Keratinocyte (primary cell): ENCODE data around the gene DYNC1I1. TPM values are rescaled to one million over a fixed set of nuclear protein-coding genes. Genes with fewer than 3 reads are reported as not detected.

Experiments used
- DNase-seq: peaks from one replicate; pipeline ENCODE4 v3.0.0-alpha.2; 2011; ENCODE audit warnings: low read depth, missing footprints, low spot score
- FAIRE-seq: peaks from 2 replicates; lab custom pipeline; 2011; peaks lifted over from hg19 to GRCh38; lab: Jason Lieb, UNC
- H2AFZ ChIP-seq: 2 replicates; pipeline ENCODE4 v1.6.0; 2012; ENCODE audit warnings: low read length, control low read depth, inconsistent platforms; ENCODE audit not compliant: control insufficient read depth
- H3K27ac ChIP-seq: 2 replicates; pipeline ENCODE4 v1.5.1; 2011; ENCODE audit warnings: low read length; ENCODE audit not compliant: control insufficient read depth, insufficient read depth
- H3K27me3 ChIP-seq: 3 replicates; pipeline ENCODE4 v1.6.0; 2011; ENCODE audit warnings: low read length; ENCODE audit not compliant: control insufficient read depth, insufficient read depth; ENCODE audit errors: extremely low read depth
- H3K36me3 ChIP-seq, 2 experiments: 2 replicates in 1 of 2; 3 replicates in 1 of 2; pipeline ENCODE4 v1.5.1; 2011; ENCODE audit warnings: low read length in 2 of 2, mild to moderate bottlenecking in 1 of 2; ENCODE audit not compliant: control insufficient read depth in 2 of 2, insufficient read depth in 2 of 2; ENCODE audit errors: extremely low read depth in 1 of 2
- H3K4me1 ChIP-seq: 3 replicates; pipeline ENCODE4 v1.5.1; 2011; ENCODE audit warnings: low read length; ENCODE audit not compliant: control insufficient read depth, insufficient read depth; ENCODE audit errors: extremely low read depth
- H3K4me2 ChIP-seq: 3 replicates; pipeline ENCODE4 v1.6.0; 2011; ENCODE audit warnings: low read depth, low read length; ENCODE audit not compliant: control insufficient read depth, insufficient read depth; ENCODE audit errors: extremely low read depth
- H3K4me3 ChIP-seq, 3 experiments: fragments of 200-600 bp in 1 of 3; sonication (generic) in 1 of 3; 2 replicates in 2 of 3; 3 replicates in 1 of 3; pipeline ENCODE4 v1.5.1; 2011 to 2016; ENCODE audit warnings: low read length in 3 of 3, mild to moderate bottlenecking in 3 of 3, control low read depth in 2 of 3, inconsistent platforms in 1 of 3, low read depth in 1 of 3, mixed read lengths in 1 of 3, mixed run types in 1 of 3, moderate library complexity in 1 of 3; ENCODE audit not compliant: control insufficient read depth in 2 of 3, insufficient read depth in 2 of 3; ENCODE audit errors: extremely low read depth in 1 of 3
- H3K79me2 ChIP-seq: 2 replicates; pipeline ENCODE4 v1.6.0; 2012; ENCODE audit warnings: low read length; ENCODE audit not compliant: control insufficient read depth, insufficient read depth
- H3K9ac ChIP-seq: 3 replicates; pipeline ENCODE4 v1.6.0; 2011; ENCODE audit warnings: low read length; ENCODE audit not compliant: control insufficient read depth, insufficient read depth; ENCODE audit errors: extremely low read depth
- H3K9me1 ChIP-seq: 3 replicates; pipeline ENCODE4 v1.6.0; 2011; ENCODE audit warnings: low read length; ENCODE audit not compliant: control insufficient read depth, insufficient read depth; ENCODE audit errors: extremely low read depth
- H3K9me3 ChIP-seq: 2 replicates; pipeline ENCODE4 v1.5.1; 2012; ENCODE audit warnings: low read depth, low read length; ENCODE audit not compliant: control insufficient read depth
- H4K20me1 ChIP-seq: 3 replicates; pipeline ENCODE4 v1.6.0; 2011; ENCODE audit warnings: low read length; ENCODE audit not compliant: control insufficient read depth, insufficient read depth; ENCODE audit errors: extremely low read depth
- CTCF ChIP-seq, 3 experiments: IDR thresholded peaks in 1 of 3; conservative IDR thresholded peaks in 1 of 3; optimal IDR thresholded peaks in 1 of 3; 2 replicates in 2 of 3; 3 replicates in 1 of 3; pipeline versions ENCODE3 to v1.5.1; 2011; ENCODE audit warnings: low read length in 3 of 3, mild to moderate bottlenecking in 3 of 3, moderate library complexity in 2 of 3, control low read depth in 1 of 3, inconsistent platforms in 1 of 3; ENCODE audit not compliant: insufficient read depth in 2 of 3; ENCODE audit errors: extremely low read depth in 1 of 3
- EZH2 ChIP-seq: IDR thresholded peaks from one replicate; pipeline ENCODE4 v1.6.1; 2012; ENCODE audit warnings: inconsistent platforms, mild to moderate bottlenecking, low read length, moderate library complexity
- dilution Hi-C: fragments of 300-500 bp; cut with MboI; formaldehyde crosslinking; loops from one replicate; pipeline ENCODE4 v1.7.0; 2020; ENCODE audit warnings: low sequenced_read_pairs; ENCODE audit not compliant: extremely low pct_ligation_motif_present
- polyA plus RNA-seq, 5 experiments: library from polyadenylated mRNA; depleted of rRNA in 3 of 5; stranded (reverse) in 3 of 5; stranded (forward) in 1 of 5; unstranded in 1 of 5; fragments of >200 nt; gene quantifications; 1 replicate in 1 of 5; 2 replicates in 3 of 5; 3 replicates in 1 of 5; pipeline versions ENCODE4 v1.2.1 to v1.2.3, GENCODE V29; 2011 to 2012; ENCODE audit warnings: missing spikeins in 2 of 5, low read depth in 1 of 5, low replicate concordance in 1 of 5

DYNC1I1 gene
- polyA plus RNA-seq, 1 donor (not counting 4 experiments of a cell fraction or from before 2014, with no cell fraction given): 0.10 TPM

GRCh38 chr7:95957510-95957909 is 185.2 kb downstream of the DYNC1I1 start:
- Histone ChIP-seq H3K9me3 (no peaks in the 10 kb centered on the region), H3K4me3 (no peak overlapping the region), H3K9ac (no peak overlapping the region), H3K36me3 (no peaks in the 10 kb centered on the region), H3K27ac (no peak overlapping the region), H3K27me3 (no peaks in the 10 kb centered on the region), H3K4me2 (no peak overlapping the region), H3K9me1 (no peaks in the 10 kb centered on the region), H3K4me1 (no peaks in the 10 kb centered on the region), H4K20me1 (no peaks in the 10 kb centered on the region), H3K79me2 (no peaks in the 10 kb centered on the region), H2AFZ (no peak overlapping the region)
- dilution Hi-C loops: no loop called here
- TF ChIP-seq CTCF (optimal IDR thresholded peaks at IDR 0.05 in 1 of 3, IDR thresholded peaks at IDR 0.05 in 1 of 3, conservative IDR thresholded peaks at IDR 0.05 in 1 of 3; ENCODE audit: extremely low read depth in 1 of 3, insufficient read depth in 2 of 3, low read length in 3 of 3): no peak
- no peak for TF ChIP-seq EZH2
- FAIRE-seq (no peak), DNase-seq (no peak)

DNA sequence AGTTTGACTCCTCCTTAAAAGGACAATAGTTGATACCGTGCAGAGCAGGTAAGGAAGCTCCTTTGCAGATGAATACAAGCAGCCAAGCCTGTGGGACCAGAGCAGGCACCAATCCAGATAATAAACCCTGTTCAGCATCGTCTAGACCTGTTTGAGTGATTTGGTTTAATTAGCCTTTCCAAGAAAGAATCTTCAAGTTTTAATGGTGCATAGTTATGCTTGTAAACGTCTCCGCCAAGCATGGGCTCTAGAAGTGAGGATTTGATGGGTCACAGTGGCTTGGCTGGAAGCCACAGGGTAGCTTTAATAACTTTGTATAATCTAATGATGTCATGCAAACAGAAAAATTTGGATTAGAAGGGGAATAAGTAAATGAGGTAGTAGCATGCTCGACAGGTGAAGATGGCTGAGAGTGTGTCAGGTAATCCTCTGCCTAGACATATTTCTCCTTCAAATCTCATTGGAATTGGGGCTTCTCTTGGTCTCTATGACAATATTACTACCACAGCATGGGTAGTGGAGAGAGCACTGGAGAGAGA is 188.4 kb downstream of the DYNC1I1 start:
- no peak for FAIRE-seq
- Histone ChIP-seq H3K4me1 (no peaks in the 10 kb centered on the region), H3K79me2 (no peaks in the 10 kb centered on the region), H2AFZ (no peak overlapping the region), H3K9ac (no peak overlapping the region), H3K27me3 (no peaks in the 10 kb centered on the region), H3K27ac (no peak overlapping the region), H3K36me3 (no peaks in the 10 kb centered on the region), H4K20me1 (no peaks in the 10 kb centered on the region), H3K9me1 (no peaks in the 10 kb centered on the region), H3K4me2 (no peak overlapping the region), H3K9me3 (no peaks in the 10 kb centered on the region), H3K4me3 (no peak overlapping the region)
- DNase-seq: no peak
- TF ChIP-seq CTCF (optimal IDR thresholded peaks at IDR 0.05 in 1 of 3, IDR thresholded peaks at IDR 0.05 in 1 of 3, conservative IDR thresholded peaks at IDR 0.05 in 1 of 3; ENCODE audit: extremely low read depth in 1 of 3, insufficient read depth in 2 of 3, low read length in 3 of 3): no peak
- TF ChIP-seq EZH2: no peak
- dilution Hi-C loops: no loop called here
